ENCODE measurements around the gene CDYL2.

Gene CDYL2

DNA sequence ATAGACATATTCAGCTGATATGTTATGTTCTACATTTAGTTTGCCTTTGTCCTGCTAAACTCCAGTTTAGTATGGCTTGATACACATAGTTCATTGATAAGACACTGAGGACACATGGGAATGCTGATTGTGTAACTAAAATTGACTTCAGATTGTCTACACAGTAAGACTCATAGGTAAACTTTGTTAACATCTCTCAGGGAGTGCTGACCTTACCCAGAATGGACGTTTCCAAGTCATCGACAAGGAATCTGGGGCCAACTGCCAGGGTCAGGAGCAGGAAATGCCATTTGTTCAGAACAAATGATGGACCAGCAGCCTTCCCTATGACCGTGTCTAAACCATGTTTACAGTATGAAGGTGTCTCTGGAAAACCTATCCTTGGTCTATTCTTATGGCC, 204.9 kb downstream of the CDYL2 start:
- no peak overlapping the region for H3K27ac ChIP-seq (ENCODE audit: low read depth, low read length)
- no peaks in the 10 kb centered on the region for H3K9me3 ChIP-seq (ENCODE audit: control insufficient read depth, insufficient read depth, low read depth, low read length)
- no peak overlapping the region for H3K4me3 ChIP-seq (ENCODE audit: low read depth, low read length)
- no peak overlapping the region for H3K9ac ChIP-seq (ENCODE audit: low read length)
- no peaks in the 10 kb centered on the region for H3K36me3 ChIP-seq (ENCODE audit: control insufficient read depth, insufficient read depth, low read length)
- no peaks in the 10 kb centered on the region for H3K4me1 ChIP-seq (ENCODE audit: control insufficient read depth, insufficient read depth, low read length)
- H3K27me3 ChIP-seq (ENCODE audit: control insufficient read depth, insufficient read depth, low read length), result peaks cover 2% of the 10 kb centered on the region; the same call in 1 of the 2 replicates

DNA sequence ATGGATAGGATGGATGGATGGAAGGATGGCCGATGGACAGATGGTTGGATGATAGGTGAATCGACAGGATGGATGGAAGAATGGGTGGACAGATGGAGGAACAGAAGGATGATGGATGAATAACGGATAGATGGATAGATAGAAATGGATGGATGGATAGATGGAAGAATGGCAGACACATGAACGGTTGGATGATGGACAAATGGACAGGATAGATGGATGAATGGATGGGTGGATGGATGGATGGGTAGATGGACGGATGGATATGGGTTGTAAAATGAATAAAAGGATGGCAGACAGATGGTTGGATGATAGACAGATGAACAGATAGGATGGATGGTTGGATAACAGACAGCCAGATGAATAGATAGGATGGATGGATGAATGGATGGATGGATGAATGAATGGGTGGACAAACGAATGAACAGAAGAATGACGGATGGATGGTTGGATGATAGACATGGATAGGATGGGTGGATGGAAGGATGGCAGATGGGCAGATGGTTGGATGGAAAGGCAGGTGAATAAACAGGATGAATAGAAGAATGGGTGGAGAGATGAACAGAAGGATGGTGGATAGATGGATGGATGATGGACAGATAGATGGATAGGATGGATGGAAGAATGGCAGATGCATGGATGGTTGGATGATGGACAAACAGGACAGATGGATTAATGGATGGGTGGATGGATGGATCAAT, 207.7 kb downstream of the CDYL2 start:
- Histone ChIP-seq H3K9ac (ENCODE audit: low read length) (no peak overlapping the region), H3K27ac (ENCODE audit: low read depth, low read length) (no peak overlapping the region), H3K4me1 (ENCODE audit: control insufficient read depth, insufficient read depth, low read length) (no peaks in the 10 kb centered on the region), H3K9me3 (ENCODE audit: control insufficient read depth, insufficient read depth, low read depth, low read length) (no peaks in the 10 kb centered on the region), H3K36me3 (ENCODE audit: control insufficient read depth, insufficient read depth, low read length) (no peaks in the 10 kb centered on the region), H3K4me3 (ENCODE audit: low read depth, low read length) (no peak overlapping the region), H3K27me3 (ENCODE audit: control insufficient read depth, insufficient read depth, low read length) (0 out of 2 replicates have a peak, but pooled peaks cover 2% of the 10 kb centered on the region)

DNA sequence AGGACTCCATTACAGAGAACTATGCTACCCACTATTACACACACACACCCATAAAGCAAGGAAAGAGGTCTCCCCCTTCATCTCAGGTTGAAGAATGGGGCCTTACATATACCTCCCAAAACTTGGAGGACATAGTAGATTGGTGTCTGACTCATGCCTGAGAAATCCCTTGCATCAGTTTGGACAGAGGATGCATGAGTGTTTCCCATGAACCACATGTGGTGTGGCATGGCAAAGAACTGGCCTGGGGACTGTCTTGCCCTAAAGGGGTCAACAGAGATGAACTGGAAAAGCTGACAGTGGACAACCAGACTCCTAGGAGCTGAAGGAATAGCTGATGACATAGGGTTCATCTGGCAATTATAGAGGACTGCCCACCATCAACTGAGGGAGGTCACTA, 209.6 kb downstream of the CDYL2 start:
- Histone ChIP-seq H3K27me3 (ENCODE audit: control insufficient read depth, insufficient read depth, low read length) (0 out of 2 replicates have a peak, but pooled peaks cover 2% of the 10 kb centered on the region), H3K9me3 (ENCODE audit: control insufficient read depth, insufficient read depth, low read depth, low read length) (no peaks in the 10 kb centered on the region), H3K4me1 (ENCODE audit: control insufficient read depth, insufficient read depth, low read length) (no peaks in the 10 kb centered on the region)

DNA sequence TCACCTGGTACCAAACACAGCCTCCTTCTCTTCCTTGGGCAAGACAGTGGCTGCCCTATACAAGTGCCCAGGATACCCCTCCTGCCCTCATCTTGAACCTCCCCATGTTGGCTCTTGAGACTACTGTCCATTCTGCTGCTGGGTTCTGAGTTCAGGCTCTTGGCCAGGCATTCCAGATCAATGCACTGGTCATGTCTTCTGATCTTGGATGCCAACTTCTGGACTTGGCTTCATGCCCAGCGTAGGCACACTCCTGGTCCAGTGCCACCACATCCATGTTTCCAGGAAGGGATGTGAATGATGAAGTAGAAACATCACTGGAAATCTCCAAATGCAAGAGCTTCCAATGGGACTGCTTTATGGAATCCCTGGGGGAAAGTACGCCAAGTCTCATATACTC, 212.1 kb downstream of the CDYL2 start:
- Histone ChIP-seq H3K9ac (ENCODE audit: low read length) (no peak overlapping the region), H3K9me3 (ENCODE audit: control insufficient read depth, insufficient read depth, low read depth, low read length) (no peaks in the 10 kb centered on the region), H3K27me3 (ENCODE audit: control insufficient read depth, insufficient read depth, low read length) (no peaks in the 10 kb centered on the region), H3K4me3 (ENCODE audit: low read depth, low read length) (no peak overlapping the region), H3K27ac (ENCODE audit: low read depth, low read length) (no peak overlapping the region), H3K4me1 (ENCODE audit: control insufficient read depth, insufficient read depth, low read length) (no peaks in the 10 kb centered on the region), H3K36me3 (ENCODE audit: control insufficient read depth, insufficient read depth, low read length) (no peaks in the 10 kb centered on the region)

More for the DNA sequence above, 209.6 kb downstream of the CDYL2 start:
- no peaks in the 10 kb centered on the region for H3K36me3 ChIP-seq (ENCODE audit: control insufficient read depth, insufficient read depth, low read length)
- no peak overlapping the region for H3K9ac ChIP-seq (ENCODE audit: low read length)
- no peak overlapping the region for H3K4me3 ChIP-seq (ENCODE audit: low read depth, low read length)
- H3K27ac ChIP-seq (ENCODE audit: low read depth, low read length), result no peak overlapping the region

DNA sequence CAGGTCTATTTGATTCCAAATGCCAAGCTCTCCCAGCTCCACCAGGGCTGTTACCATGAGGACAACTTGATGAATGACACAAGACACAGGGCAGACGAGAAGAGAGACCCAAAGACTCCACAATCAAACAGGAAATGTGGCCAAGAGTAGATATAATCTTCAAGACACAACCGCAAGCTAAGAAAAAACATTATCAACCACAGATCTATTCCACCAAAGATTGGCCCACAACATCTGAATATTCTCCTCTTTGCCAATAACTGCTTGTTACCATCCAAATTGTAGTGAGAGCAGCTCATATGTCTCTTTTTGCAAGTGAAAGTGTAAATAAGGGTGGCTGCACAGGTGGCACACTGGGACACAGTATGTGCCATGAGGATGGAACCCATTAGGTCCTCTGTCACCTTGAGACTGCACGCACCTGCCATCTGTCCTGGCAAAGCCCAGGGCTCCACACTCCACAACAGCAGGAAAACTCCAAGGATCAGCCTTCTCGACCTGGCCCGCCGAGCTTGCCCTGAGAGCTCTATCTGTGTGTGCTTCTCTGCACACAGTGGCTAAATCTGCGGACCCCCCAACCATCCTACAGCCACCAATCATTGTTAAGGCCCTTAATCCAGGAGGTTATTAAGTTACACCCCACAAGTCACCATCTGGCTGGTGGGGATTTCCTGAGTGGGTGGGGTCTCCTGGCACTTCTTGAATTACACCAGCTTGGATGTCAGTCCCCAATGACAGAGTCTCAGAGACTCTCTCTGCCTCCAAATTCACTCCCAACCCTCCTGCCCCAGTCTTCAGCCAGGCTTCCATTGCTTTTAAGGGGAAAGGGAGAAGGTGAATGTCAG, 213.1 kb downstream of the CDYL2 start:
- Histone ChIP-seq H3K36me3 (ENCODE audit: control insufficient read depth, insufficient read depth, low read length) (no peaks in the 10 kb centered on the region), H3K27ac (ENCODE audit: low read depth, low read length) (no peak overlapping the region), H3K9ac (ENCODE audit: low read length) (no peak overlapping the region), H3K4me1 (ENCODE audit: control insufficient read depth, insufficient read depth, low read length) (no peaks in the 10 kb centered on the region), H3K4me3 (ENCODE audit: low read depth, low read length) (no peak overlapping the region), H3K9me3 (ENCODE audit: control insufficient read depth, insufficient read depth, low read depth, low read length) (no peaks in the 10 kb centered on the region), H3K27me3 (ENCODE audit: control insufficient read depth, insufficient read depth, low read length) (no peaks in the 10 kb centered on the region)

DNA sequence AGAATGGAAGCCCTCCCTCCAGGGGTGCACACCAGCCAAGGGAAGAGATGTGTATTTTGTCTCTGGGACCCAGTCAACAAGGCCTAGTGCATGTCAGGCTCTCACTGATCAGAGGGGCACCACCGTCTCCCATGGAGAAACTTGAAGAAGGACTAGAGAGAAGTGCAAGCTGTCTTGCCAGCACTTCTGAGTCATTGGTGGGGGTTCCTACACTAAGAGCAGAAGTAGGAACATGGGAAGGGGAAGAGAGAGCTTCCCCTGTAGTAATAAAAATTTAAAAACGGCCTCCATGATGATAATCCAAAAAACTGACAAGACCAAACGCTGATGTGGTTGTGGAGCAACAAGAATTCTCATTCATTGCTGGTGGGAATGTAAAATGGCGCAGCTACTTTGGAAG, 217.3 kb downstream of the CDYL2 start:
- no peaks in the 10 kb centered on the region for H3K27me3 ChIP-seq (ENCODE audit: control insufficient read depth, insufficient read depth, low read length)
- H3K4me3 ChIP-seq (ENCODE audit: low read depth, low read length), result no peak overlapping the region
- H3K9ac ChIP-seq (ENCODE audit: low read length), result no peak overlapping the region
- no peak overlapping the region for H3K27ac ChIP-seq (ENCODE audit: low read depth, low read length)
- H3K9me3 ChIP-seq (ENCODE audit: control insufficient read depth, insufficient read depth, low read depth, low read length), result no peaks in the 10 kb centered on the region
- H3K4me1 ChIP-seq (ENCODE audit: control insufficient read depth, insufficient read depth, low read length), result no peaks in the 10 kb centered on the region
- H3K36me3 ChIP-seq (ENCODE audit: control insufficient read depth, insufficient read depth, low read length), result no peaks in the 10 kb centered on the region

DNA sequence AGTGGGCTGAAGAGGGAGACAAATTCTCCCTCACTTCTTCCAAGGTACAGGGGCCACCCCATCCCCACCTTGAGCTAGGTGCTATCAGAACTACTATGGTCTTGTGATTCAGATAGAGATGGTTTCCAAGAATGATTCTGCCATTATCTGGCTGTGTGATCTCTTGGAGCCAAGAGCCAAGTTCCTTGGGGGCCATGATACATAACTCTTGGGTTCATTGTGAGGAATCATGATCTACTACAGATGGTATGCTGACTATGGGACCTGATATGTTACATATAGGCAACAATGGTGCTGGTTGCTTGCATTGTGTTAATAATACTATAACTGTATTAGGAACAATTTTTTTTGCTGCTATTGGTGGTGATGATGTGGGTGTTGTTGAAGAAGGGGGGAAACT, 217.9 kb downstream of the CDYL2 start:
- Histone ChIP-seq H3K9ac (ENCODE audit: low read length) (no peak overlapping the region), H3K4me1 (ENCODE audit: control insufficient read depth, insufficient read depth, low read length) (no peaks in the 10 kb centered on the region)

DNA sequence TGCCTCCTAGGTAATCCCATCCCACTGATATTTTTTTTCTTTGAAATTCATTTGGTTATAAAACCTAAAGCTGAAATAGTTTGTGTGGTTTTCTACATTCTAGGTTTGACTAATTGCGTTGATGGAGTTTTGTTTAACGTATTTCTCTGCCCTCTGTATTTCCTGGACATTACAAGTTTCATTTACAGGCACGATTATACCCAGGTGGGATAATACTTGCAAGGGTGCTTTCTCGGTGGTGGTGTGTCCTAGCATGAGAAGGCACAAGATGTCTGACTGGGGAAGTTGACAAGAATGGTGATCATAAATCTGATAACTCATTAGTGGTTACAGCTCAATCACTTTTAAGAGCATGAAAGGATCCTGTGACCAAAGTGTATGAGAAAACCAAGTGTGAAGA, 218.6 kb downstream of the CDYL2 start:
- H3K4me3 ChIP-seq (ENCODE audit: low read depth, low read length), result no peak overlapping the region
- no peak overlapping the region for H3K27ac ChIP-seq (ENCODE audit: low read depth, low read length)
- no peaks in the 10 kb centered on the region for H3K9me3 ChIP-seq (ENCODE audit: control insufficient read depth, insufficient read depth, low read depth, low read length)
- H3K4me1 ChIP-seq (ENCODE audit: control insufficient read depth, insufficient read depth, low read length), result no peaks in the 10 kb centered on the region
- no peaks in the 10 kb centered on the region for H3K36me3 ChIP-seq (ENCODE audit: control insufficient read depth, insufficient read depth, low read length)
- H3K9ac ChIP-seq (ENCODE audit: low read length), result no peak overlapping the region
- H3K27me3 ChIP-seq (ENCODE audit: control insufficient read depth, insufficient read depth, low read length), result no peaks in the 10 kb centered on the region

More for the DNA sequence above, 217.9 kb downstream of the CDYL2 start:
- H3K9me3 ChIP-seq (ENCODE audit: control insufficient read depth, insufficient read depth, low read depth, low read length), result no peaks in the 10 kb centered on the region
- H3K4me3 ChIP-seq (ENCODE audit: low read depth, low read length), result no peak overlapping the region
- H3K27ac ChIP-seq (ENCODE audit: low read depth, low read length), result no peak overlapping the region
- H3K27me3 ChIP-seq (ENCODE audit: control insufficient read depth, insufficient read depth, low read length), result no peaks in the 10 kb centered on the region
- no peaks in the 10 kb centered on the region for H3K36me3 ChIP-seq (ENCODE audit: control insufficient read depth, insufficient read depth, low read length)

DNA sequence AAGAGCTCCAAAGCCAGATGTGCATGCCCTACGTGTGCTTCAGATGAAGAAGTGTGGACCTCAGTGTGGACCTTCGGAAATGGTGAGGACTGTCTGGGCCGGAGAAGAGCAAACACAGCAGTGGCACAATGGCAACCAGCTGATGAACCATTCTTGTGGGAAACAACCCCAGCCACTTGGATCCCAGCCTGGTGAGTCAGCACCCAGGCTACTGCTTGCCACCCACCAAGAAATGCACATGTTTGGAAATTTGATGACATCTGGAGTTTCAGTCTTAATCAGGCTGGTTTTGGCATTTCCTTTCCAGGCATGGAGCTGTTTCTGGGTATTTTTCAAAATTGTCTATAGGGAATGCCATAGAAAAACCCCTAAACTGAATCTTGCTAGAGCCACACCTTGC, 220.9 kb downstream of the CDYL2 start:
- H3K27me3 ChIP-seq (ENCODE audit: control insufficient read depth, insufficient read depth, low read length), result no peaks in the 10 kb centered on the region
- H3K9ac ChIP-seq (ENCODE audit: low read length), result no peak overlapping the region
- H3K4me3 ChIP-seq (ENCODE audit: low read depth, low read length), result no peak overlapping the region
- H3K9me3 ChIP-seq (ENCODE audit: control insufficient read depth, insufficient read depth, low read depth, low read length), result no peaks in the 10 kb centered on the region
- H3K36me3 ChIP-seq (ENCODE audit: control insufficient read depth, insufficient read depth, low read length), result no peaks in the 10 kb centered on the region
- H3K27ac ChIP-seq (ENCODE audit: low read depth, low read length), result no peak overlapping the region
- H3K4me1 ChIP-seq (ENCODE audit: control insufficient read depth, insufficient read depth, low read length), result no peaks in the 10 kb centered on the region

DNA sequence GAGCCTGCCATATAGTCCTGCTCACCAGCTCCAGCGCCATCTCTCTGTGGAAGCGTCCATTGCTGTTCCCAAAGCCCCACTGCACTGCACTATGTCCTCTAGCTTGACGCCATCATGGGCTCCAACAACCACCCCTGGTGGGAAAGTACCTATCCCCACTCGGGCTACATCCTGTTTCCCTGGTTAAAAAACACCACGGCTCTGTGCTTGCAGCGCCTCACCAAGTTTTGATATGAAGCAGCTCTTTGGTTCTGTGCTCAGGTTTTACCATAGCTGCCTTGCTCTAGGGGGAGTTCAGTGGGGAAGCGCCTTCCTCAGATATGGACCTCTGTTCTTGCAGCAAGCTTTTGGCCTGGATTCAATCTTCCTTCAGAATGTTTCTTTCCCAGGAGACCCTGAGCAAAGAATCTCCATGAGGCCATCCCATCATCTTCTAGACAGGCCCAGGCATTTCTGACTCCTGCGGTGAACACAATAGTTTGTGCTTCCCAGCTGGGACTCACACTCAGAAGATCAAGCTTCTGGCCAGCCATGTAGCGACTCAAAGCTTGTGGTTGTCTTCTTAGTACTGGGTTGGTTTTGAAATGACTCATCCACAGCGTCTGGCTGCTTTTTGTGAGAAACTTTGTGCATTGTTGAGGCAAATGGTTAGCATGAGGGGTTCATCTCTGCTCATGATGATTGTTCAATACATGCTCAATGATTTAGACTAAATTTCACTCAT, 224.1 kb downstream of the CDYL2 start:
- Histone ChIP-seq H3K27ac (ENCODE audit: low read depth, low read length) (no peak overlapping the region), H3K36me3 (ENCODE audit: control insufficient read depth, insufficient read depth, low read length) (no peaks in the 10 kb centered on the region), H3K9me3 (ENCODE audit: control insufficient read depth, insufficient read depth, low read depth, low read length) (no peaks in the 10 kb centered on the region), H3K27me3 (ENCODE audit: control insufficient read depth, insufficient read depth, low read length) (no peaks in the 10 kb centered on the region), H3K9ac (ENCODE audit: low read length) (no peak overlapping the region), H3K4me1 (ENCODE audit: control insufficient read depth, insufficient read depth, low read length) (no peaks in the 10 kb centered on the region), H3K4me3 (ENCODE audit: low read depth, low read length) (no peak overlapping the region)

All from HUES6 (cell line).